GM23338 (cell line): ENCODE data around the gene TARS3. TPM values are rescaled to one million over a fixed set of nuclear protein-coding genes. Genes with fewer than 3 reads are reported as not detected.

Experiments used
- ATAC-seq: fragments of 200-7000 bp; cut with Tn5 transposase; 3 replicates; pipeline ENCODE4 v1.9.1; 2020
- DNase-seq: peaks from one replicate; pipeline ENCODE4 v3.0.0-alpha.2; 2015; ENCODE audit warnings: low spot score
- H2AFZ ChIP-seq: fragments of 200-600 bp; sonication (generic); 2 replicates; pipeline ENCODE4 v1.8.0; 2016; ENCODE audit warnings: antibody characterized with exemption, mild to moderate bottlenecking, moderate library complexity
- H3F3A ChIP-seq: fragments of 200-600 bp; sonication (generic); replicated peaks from 2 replicates; pipeline ENCODE4 v1.8.0; 2017; ENCODE audit warnings: antibody characterized with exemption, mixed run types, low read depth
- H3K27ac ChIP-seq: fragments of 200-600 bp; sonication (generic); 2 replicates; pipeline ENCODE4 v1.6.1; 2016; ENCODE audit warnings: low read depth
- H3K27me3 ChIP-seq: fragments of 200-600 bp; sonication (generic); 2 replicates; pipeline ENCODE4 v1.8.0; 2016; ENCODE audit warnings: mild to moderate bottlenecking, mixed run types, moderate library complexity; ENCODE audit not compliant: insufficient read depth
- H3K36me3 ChIP-seq: fragments of 200-600 bp; sonication (generic); 2 replicates; pipeline ENCODE4 v1.8.0; 2016; ENCODE audit warnings: mild to moderate bottlenecking; ENCODE audit not compliant: insufficient read depth
- H3K4me1 ChIP-seq: fragments of 200-600 bp; sonication (generic); 2 replicates; pipeline ENCODE4 v1.8.0; 2016; ENCODE audit warnings: mild to moderate bottlenecking, moderate library complexity; ENCODE audit not compliant: insufficient read depth
- H3K4me2 ChIP-seq: fragments of 200-600 bp; sonication (generic); 2 replicates; pipeline ENCODE4 v1.7.1; 2017; ENCODE audit warnings: mixed run types
- H3K4me3 ChIP-seq: fragments of 200-600 bp; sonication (generic); 2 replicates; pipeline ENCODE4 v1.6.1; 2016; ENCODE audit warnings: mixed run types
- H3K79me2 ChIP-seq: fragments of 200-600 bp; sonication (generic); replicated peaks from 2 replicates; pipeline ENCODE4 v1.8.0; 2017; ENCODE audit warnings: mild to moderate bottlenecking; ENCODE audit not compliant: insufficient read depth
- H3K9me2 ChIP-seq: fragments of 200-600 bp; sonication (generic); 2 replicates; pipeline ENCODE4 v1.8.0; 2017; ENCODE audit not compliant: insufficient read depth
- H4K20me1 ChIP-seq: fragments of 200-600 bp; sonication (generic); replicated peaks from 2 replicates; pipeline ENCODE4 v1.8.0; 2017; ENCODE audit warnings: mild to moderate bottlenecking; ENCODE audit not compliant: insufficient read depth
- H3K27ac Mint-ChIP-seq: 2 replicates; pipeline ENCODE4 v1.8.0; 2020; ENCODE audit warnings: inconsistent platforms, mild to moderate bottlenecking, moderate library complexity, mixed read lengths
- H3K27me3 Mint-ChIP-seq: 3 replicates; pipeline ENCODE4 v1.8.0; 2022; ENCODE audit warnings: low read depth, mild to moderate bottlenecking, moderate library complexity, mixed read lengths, inconsistent platforms; ENCODE audit not compliant: insufficient read depth, poor library complexity
- H3K36me3 Mint-ChIP-seq: 3 replicates; pipeline ENCODE4 v1.8.0; 2021; ENCODE audit warnings: low read depth, mild to moderate bottlenecking, inconsistent platforms, moderate library complexity, mixed read lengths
- H3K4me1 Mint-ChIP-seq: 3 replicates; pipeline ENCODE4 v1.8.0; 2020; ENCODE audit warnings: mild to moderate bottlenecking, inconsistent platforms, mixed read lengths
- H3K4me3 Mint-ChIP-seq: 3 replicates; pipeline ENCODE4 v1.8.0; 2021; ENCODE audit warnings: moderate library complexity, mild to moderate bottlenecking, inconsistent platforms, mixed read lengths
- H3K9me3 Mint-ChIP-seq: 3 replicates; pipeline ENCODE4 v1.8.0; 2020; ENCODE audit warnings: moderate library complexity, mild to moderate bottlenecking, inconsistent platforms, mixed read lengths
- CREB1 ChIP-seq: fragments of 250-450 bp; sonication (Bioruptor Pico); IDR thresholded peaks from 2 replicates; pipeline ENCODE4 v1.5.0; 2020; ENCODE audit warnings: low read depth, mild to moderate bottlenecking, moderate library complexity
- ETS1 ChIP-seq: IDR thresholded peaks from 2 replicates; pipeline ENCODE4 v1.6.1; 2016; ENCODE audit warnings: antibody characterized with exemption
- EZH2 ChIP-seq: fragments of 200-600 bp; sonication (generic); IDR thresholded peaks from one replicate; pipeline ENCODE4 v1.8.0; 2017; ENCODE audit warnings: antibody characterized with exemption, mild to moderate bottlenecking, low read depth; ENCODE audit not compliant: unreplicated experiment
- EZH2phosphoT487 ChIP-seq: fragments of 200-600 bp; sonication (generic); IDR thresholded peaks from one replicate; pipeline ENCODE4 v1.8.1; 2018; ENCODE audit warnings: antibody characterized with exemption; ENCODE audit not compliant: unreplicated experiment
- JUNB ChIP-seq: IDR thresholded peaks from one replicate; pipeline ENCODE4 v1.6.1; 2016; ENCODE audit warnings: antibody characterized with exemption; ENCODE audit not compliant: unreplicated experiment
- NANOG ChIP-seq: IDR thresholded peaks from 2 replicates; pipeline ENCODE4 v1.6.1; 2016; ENCODE audit warnings: antibody characterized with exemption, borderline replicate concordance
- REST ChIP-seq: IDR thresholded peaks from one replicate; pipeline ENCODE4 v1.6.1; 2018; ENCODE audit warnings: antibody characterized with exemption; ENCODE audit not compliant: unreplicated experiment
- STAT1 ChIP-seq: IDR thresholded peaks from one replicate; pipeline ENCODE4 v1.6.1; 2016; ENCODE audit warnings: antibody characterized with exemption; ENCODE audit not compliant: unreplicated experiment
- ZNF331 ChIP-seq: fragments of 250-450 bp; sonication (Bioruptor Pico); IDR thresholded peaks from 2 replicates; pipeline ENCODE4 v1.5.0; 2020; ENCODE audit warnings: low read depth, mild to moderate bottlenecking, moderate library complexity
- polyA plus RNA-seq: library from polyadenylated mRNA; unstranded; fragments of >200 nt; fragmentation: Nextera tagmentation; extraction: Ambion mirVana; gene quantifications from 2 replicates; pipeline ENCODE4 v1.2.1, GENCODE V29; 2016
- total RNA-seq: library from RNA; depleted of rRNA; stranded (reverse); fragments of >200 nt; shearing (Covaris generic); gene quantifications from 2 replicates; pipeline ENCODE4 v1.2.3, GENCODE V29; 2014

The TARS3 gene
- total and polyA plus RNA-seq, 2 experiments from 2014 or later: 13.0 to 15.4 TPM

GRCh38 chr15:101669744-101670143, 54.5 kb downstream of the TARS3 start:
- Histone ChIP-seq H3F3A (no peaks in the 10 kb centered on the region), H4K20me1 (no peaks in the 10 kb centered on the region), H3K9me2 (no peaks in the 10 kb centered on the region), H3K27ac (no peak overlapping the region), H2AFZ (no peak overlapping the region), H3K4me3 (no peak overlapping the region), H3K4me2 (no peak overlapping the region), H3K27me3 (no peaks in the 10 kb centered on the region), H3K79me2 (no peaks in the 10 kb centered on the region), H3K4me1 (no peaks in the 10 kb centered on the region), H3K36me3 (0 out of 2 replicates have a peak, but pooled peaks cover 3% of the 10 kb centered on the region)
- H3K27ac Mint-ChIP-seq: no peak overlapping the region
- peaks cover 3% of the 10 kb centered on the region; the same call in 2 of the 3 replicates for H3K9me3 Mint-ChIP-seq
- TF ChIP-seq CREB1 (CRISPR knock-in tag): no peak
- no peak for TF ChIP-seq EZH2
- TF ChIP-seq STAT1: no peak
- no peak overlapping the region for H3K4me3 Mint-ChIP-seq
- H3K27me3 Mint-ChIP-seq: peaks cover 2% of the 10 kb centered on the region
- no peaks in the 10 kb centered on the region for H3K4me1 Mint-ChIP-seq
- peaks cover 10% of the 10 kb centered on the region for H3K36me3 Mint-ChIP-seq
- DNase-seq (no peak), ATAC-seq (no peak)

- Mint-ChIP-seq H3K27me3 (no peaks in the 10 kb centered on the region), H3K4me1 (no peaks in the 10 kb centered on the region), H3K27ac (no peak overlapping the region), H3K4me3 (no peak overlapping the region), H3K9me3 (peaks cover 3% of the 10 kb centered on the region; the same call in 2 of the 3 replicates), H3K36me3 (peaks cover 10% of the 10 kb centered on the region)
- Histone ChIP-seq H3K4me3 (no peak overlapping the region), H3F3A (no peaks in the 10 kb centered on the region), H3K27ac (no peak overlapping the region), H3K79me2 (no peaks in the 10 kb centered on the region), H3K4me1 (no peaks in the 10 kb centered on the region), H3K27me3 (no peaks in the 10 kb centered on the region), H4K20me1 (no peaks in the 10 kb centered on the region), H3K9me2 (no peaks in the 10 kb centered on the region), H2AFZ (no peak overlapping the region), H3K4me2 (no peak overlapping the region), H3K36me3 (0 out of 2 replicates have a peak, but pooled peaks cover 3% of the 10 kb centered on the region)
- DNase-seq: no peak
- TF ChIP-seq JUNB (no peak), EZH2phosphoT487 (no peak), STAT1 (no peak), ETS1 (no peak), NANOG (no peak), ZNF331 (CRISPR knock-in tag) (no peak), REST (no peak)
- no peak for ATAC-seq
Measured at GRCh38 chr15:101667881-101668280, 56.4 kb downstream of the TARS3 start.
